OCI-M1 (cell line): ENCODE data around the gene SSMEM1.
"Not testable (repeated sequence)": the region's sequence is repeated elsewhere in the genome, so short reads cannot be mapped to it uniquely, and the experiment has no call there.

Experiments
- DNase-seq: peaks from one replicate; lab custom pipeline; 2025; lab: John Stamatoyannopoulos, UW

The SSMEM1 gene

DNA sequence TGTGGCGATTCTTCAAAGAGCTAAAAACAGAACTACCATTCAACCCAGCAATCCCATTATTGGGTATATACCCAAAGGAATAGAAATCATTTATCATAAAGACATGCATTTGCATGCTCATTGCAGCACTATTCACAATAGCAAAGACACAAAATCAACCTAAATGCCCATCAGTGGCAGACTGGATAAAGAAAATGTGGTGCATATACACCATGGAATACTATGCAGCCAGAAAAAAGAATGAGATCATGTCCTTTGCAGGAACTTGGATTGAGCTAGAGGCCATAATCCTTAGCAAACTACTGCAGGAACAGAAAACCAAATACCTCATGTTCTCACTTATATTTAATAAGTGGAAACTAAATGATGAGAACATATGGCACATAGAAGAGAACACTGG lies 38.8 kb downstream of the SSMEM1 start:
- not testable (repeated sequence) for DNase-seq

DNA sequence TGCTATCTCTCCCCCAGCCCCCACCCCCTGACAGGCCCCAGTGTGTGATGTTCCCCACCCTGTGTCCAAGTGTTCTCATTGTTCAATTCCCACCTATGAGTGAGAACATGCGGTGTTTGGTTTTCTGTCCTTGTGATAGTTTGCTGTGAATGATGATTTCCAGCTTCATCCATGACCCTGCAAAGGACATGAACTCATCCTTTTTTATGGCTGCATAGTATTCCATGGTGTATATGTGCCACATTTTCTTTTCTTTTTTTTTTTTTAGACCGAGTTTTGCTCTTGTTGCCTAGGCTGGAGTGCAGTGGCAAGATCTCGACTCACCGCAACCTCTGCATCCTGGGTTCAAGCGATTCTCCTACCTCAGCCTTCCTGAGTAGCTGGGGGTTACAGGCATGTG lies 41.2 kb downstream of the SSMEM1 start:
- not testable (repeated sequence) for DNase-seq

GRCh38 chr7:130249626-130250025 lies 42.0 kb downstream of the SSMEM1 start:
- DNase-seq = not testable (repeated sequence)

- DNase-seq = no peak
Measured at GRCh38 chr7:130254555-130254954, 46.9 kb downstream of the SSMEM1 start.

GRCh38 chr7:130256704-130257103 lies 49.0 kb downstream of the SSMEM1 start:
- DNase-seq = no peak

DNA sequence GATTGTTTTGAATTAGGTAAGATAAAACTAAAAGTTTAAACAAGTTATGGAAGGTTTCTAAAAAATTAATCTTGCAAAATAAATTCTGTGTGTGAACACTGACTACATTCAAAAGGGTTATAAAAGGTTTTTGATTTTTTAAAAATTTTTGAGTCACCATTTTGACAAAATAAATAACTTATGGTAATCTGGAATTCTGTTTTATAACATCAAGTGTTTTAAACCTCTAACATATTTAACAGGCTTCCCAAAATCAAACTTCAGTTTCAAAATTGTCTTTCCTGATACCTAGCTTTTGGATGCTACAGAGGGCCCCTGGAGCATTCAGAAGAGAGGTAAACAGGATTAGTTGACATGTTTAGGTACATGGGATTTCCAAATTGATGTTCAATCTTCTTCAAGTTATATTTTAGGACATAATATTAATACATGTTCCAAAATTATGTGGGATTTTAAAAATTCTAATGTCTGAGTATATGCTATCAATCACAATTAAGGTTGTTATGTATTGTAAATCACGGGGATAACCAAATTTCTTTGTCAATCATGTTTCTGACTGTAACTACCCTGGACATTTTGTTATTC lies 50.9 kb downstream of the SSMEM1 start:
- no peak for DNase-seq

DNA sequence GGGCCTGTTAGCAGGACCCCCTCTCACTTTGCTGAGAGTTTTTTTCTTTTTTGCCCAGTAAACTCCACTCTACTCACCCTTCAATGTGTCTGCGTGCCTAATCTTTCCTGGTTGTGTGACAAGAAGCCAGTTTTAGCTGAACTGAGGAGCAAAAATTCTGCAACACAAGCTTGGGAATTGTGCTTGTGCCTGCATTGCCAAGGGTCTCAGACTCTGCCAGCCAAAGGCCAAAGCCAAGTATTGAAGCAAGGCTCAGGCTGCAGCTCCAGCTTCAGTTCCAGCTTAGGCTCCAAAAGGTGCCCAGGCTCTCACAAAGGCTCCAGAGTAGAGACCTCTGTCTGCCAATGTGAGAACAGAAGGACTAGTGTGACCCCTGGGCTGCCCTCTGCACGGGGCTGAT lies 54.8 kb downstream of the SSMEM1 start:
- DNase-seq = no peak

DNA sequence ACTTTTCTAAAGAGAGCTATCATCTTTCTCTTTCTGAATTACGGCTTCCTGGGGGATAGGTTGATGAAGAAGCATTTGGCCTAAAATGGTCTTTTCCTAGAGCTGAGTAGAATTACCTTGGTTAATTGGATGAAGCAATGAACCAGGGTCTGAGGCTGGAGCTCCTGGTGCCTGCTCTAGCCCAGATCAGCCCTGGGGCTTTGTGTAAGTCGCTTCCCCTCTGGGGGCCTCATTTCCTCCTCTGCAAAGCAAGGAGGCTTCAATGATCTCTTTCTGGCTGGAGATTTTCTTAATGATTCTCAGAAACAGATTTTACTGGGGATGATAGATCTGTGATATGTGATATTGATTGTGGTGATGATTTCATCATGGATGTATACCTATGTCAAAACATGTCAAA lies 55.5 kb downstream of the SSMEM1 start:
- no peak for DNase-seq
